ENCODE measurements around the gene DCAF17. TPM values are rescaled to one million over a fixed set of nuclear protein-coding genes. Genes with fewer than 3 reads are reported as not detected.
"Not testable (repeated sequence)": the region's sequence is repeated elsewhere in the genome, so short reads cannot be mapped to it uniquely, and the experiment has no call there.

DCAF17 gene
- total RNA-seq, 2 donors from 2014 or later: 8.2 to 16.9 TPM

DNA sequence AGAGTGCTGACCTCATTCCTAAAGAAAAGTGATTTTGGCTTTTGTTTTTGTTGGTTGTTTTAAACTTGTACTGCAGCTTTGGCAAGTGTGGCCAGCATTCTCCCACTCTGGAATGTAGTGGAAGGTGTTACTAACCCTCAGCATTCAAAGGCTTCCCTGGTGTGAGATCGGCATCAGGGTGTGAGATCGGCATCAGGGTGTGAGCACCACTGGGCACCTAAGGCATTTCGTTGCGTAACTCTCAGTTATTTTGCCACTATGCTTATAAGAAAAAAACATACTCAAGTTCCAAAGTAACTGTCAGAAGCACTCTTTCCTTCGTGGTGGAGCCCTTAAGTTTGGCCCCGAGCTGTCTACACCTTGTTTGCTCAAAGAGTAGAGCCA, 90.0 kb downstream of the DCAF17 start:
- H3K36me3 ChIP-seq (replicated peaks in 1 of 2; ENCODE audit: insufficient read depth in 1 of 2, low read depth in 2 of 2): no peaks in the 10 kb centered on the region
- H3K4me3 ChIP-seq: no peak overlapping the region
- WGBS, 2 donors: 20 to 27% methylated on average over 6 of the region's 6 CpGs
- no peaks in the 10 kb centered on the region for H3K9me3 ChIP-seq
- H3K4me1 ChIP-seq: peaks cover 26% of the 10 kb centered on the region
- intact Hi-C loops (cut with DNase I): no loop called here
- DNase-seq (no peak), ATAC-seq (no peak)
- peaks cover 0 to 4% of the 10 kb centered on the region in 2 donors for H3K27me3 ChIP-seq
- TF ChIP-seq POLR2A (IDR thresholded peaks at IDR 0.05): no peak
- TF ChIP-seq, protein P1, sequence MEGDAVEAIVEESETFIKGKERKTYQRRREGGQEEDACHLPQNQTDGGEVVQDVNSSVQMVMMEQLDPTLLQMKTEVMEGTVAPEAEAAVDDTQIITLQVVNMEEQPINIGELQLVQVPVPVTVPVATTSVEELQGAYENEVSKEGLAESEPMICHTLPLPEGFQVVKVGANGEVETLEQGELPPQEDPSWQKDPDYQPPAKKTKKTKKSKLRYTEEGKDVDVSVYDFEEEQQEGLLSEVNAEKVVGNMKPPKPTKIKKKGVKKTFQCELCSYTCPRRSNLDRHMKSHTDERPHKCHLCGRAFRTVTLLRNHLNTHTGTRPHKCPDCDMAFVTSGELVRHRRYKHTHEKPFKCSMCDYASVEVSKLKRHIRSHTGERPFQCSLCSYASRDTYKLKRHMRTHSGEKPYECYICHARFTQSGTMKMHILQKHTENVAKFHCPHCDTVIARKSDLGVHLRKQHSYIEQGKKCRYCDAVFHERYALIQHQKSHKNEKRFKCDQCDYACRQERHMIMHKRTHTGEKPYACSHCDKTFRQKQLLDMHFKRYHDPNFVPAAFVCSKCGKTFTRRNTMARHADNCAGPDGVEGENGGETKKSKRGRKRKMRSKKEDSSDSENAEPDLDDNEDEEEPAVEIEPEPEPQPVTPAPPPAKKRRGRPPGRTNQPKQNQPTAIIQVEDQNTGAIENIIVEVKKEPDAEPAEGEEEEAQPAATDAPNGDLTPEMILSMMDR (IDR thresholded peaks at IDR 0.05): no peak
- H3K27ac ChIP-seq: peak overlapping the region in 2 of 4 donors; percentile 31 to 74

DNA sequence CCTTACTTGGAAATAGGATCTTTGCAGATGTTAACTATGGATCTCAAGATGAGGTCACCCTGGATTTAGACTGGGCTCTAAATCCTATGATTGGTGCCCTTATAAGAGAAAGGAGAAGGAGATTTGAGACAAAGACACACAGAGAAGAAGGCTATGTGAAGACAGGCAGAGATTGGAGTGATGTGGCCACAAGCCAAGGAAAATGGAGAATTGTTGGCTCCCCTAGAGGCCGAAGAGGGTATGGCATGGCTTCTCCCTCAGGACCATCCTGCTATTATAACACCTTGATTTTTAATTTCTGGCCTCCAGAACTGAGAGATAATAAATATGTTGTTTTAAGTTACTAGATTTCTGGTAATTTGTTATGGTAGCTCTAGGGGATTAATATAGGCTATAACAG, 95.9 kb downstream of the DCAF17 start:
- Histone ChIP-seq H3K27ac (no peak overlapping the region), H3K27me3 (peaks cover 0 to 7% of the 10 kb centered on the region in 2 donors), H3K4me1 (no peaks in the 10 kb centered on the region), H3K9me3 (no peaks in the 10 kb centered on the region), H3K36me3 (replicated peaks in 1 of 2; ENCODE audit: insufficient read depth in 1 of 2, low read depth in 2 of 2) (no peaks in the 10 kb centered on the region), H3K4me3 (no peak overlapping the region)
- ATAC-seq (no peak), DNase-seq (no peak)
- intact Hi-C loops (cut with DNase I): no loop called here
- TF ChIP-seq, protein P1 (IDR thresholded peaks at IDR 0.05): peak in 2 of 7 experiments; percentile 22 to 31
- TF ChIP-seq POLR2A (IDR thresholded peaks at IDR 0.05): no peak
- WGBS, 2 donors: 48 to 77% methylated on average over 1 of the region's 1 CpG

DNA sequence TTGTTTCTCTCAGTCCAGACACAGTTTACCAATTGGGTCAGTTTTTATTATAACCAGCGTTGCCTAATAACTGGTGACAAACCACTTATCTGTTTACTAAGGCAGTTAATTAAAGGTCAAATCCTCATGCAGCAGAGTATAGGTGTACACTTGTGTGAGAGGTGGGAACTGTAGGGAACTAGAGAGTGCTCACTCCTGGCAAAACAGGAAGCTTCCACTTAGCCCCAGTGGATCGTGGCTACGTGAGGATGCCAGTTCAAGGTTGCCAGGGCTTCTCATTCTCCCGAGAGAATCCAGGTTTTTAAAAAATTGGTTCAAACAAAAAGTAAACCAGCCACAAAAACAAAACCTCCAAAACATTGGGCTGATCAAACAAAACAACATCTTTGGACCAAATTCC, 96.4 kb downstream of the DCAF17 start:
- no peak for ATAC-seq
- WGBS, 2 donors: 68 to 70% methylated on average over 4 of the region's 4 CpGs

DNA sequence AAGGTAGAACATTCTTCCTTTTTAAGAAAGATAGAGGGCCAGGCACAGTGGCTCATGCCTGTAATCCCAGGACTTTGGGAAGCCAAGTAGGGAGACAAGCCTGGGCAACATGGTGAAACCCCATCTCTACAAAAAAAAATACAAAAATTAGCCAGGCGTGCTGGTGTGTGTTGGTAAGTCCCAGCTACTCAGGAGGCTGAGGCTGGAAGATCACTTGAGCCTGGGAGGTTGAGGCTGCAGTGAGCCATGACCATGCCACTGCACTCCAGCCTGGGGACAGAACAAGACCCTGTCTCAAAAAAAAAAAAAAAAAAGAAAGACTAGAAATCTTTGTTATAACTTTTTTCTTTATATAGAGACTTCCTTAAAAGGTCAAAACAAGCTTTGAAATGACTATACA, 96.8 kb downstream of the DCAF17 start:
- H3K4me3 ChIP-seq; intact Hi-C loops (cut with DNase I); H3K9me3 ChIP-seq; H3K27ac ChIP-seq; H3K4me1 ChIP-seq; H3K27me3 ChIP-seq; ATAC-seq; DNase-seq; H3K36me3 ChIP-seq (replicated peaks in 1 of 2; ENCODE audit: insufficient read depth in 1 of 2, low read depth in 2 of 2): not testable (repeated sequence)
- 64 to 75% methylated on average over 1 of the region's 1 CpG for WGBS, 2 donors

More for the DNA sequence above, 96.4 kb downstream of the DCAF17 start:
- Histone ChIP-seq H3K36me3 (replicated peaks in 1 of 2; ENCODE audit: insufficient read depth in 1 of 2, low read depth in 2 of 2) (no peaks in the 10 kb centered on the region), H3K27me3 (peaks cover 0 to 7% of the 10 kb centered on the region in 2 donors), H3K4me1 (no peaks in the 10 kb centered on the region), H3K9me3 (no peaks in the 10 kb centered on the region), H3K4me3 (no peak overlapping the region), H3K27ac (no peak overlapping the region)
- intact Hi-C loops (cut with DNase I): no loop called here
- TF ChIP-seq, protein P1 (IDR thresholded peaks at IDR 0.05): no peak
- TF ChIP-seq POLR2A (IDR thresholded peaks at IDR 0.05): no peak
- no peak for DNase-seq

DNA sequence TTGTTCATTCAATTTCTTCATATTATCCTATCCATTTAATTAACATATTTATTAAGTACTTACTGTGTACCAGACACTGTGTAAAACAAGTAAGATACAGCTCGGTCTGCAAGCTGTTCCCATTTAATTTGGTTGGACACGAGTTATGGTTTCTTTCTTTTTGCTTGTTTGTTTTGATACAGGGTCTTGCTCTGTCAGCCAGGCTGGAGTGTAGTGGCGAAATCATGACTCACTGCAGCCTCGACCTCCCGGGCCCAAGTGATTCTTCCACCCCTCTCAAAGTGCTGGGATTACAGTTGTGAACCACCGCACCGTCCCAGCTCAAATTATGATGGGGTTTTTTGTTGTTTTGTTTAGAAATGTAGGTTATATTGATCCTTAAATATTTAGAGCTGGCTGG, 97.3 kb downstream of the DCAF17 start:
- H3K27ac ChIP-seq: no peak overlapping the region
- peaks cover 0 to 7% of the 10 kb centered on the region in 2 donors for H3K27me3 ChIP-seq
- no peak for TF ChIP-seq POLR2A (IDR thresholded peaks at IDR 0.05)
- TF ChIP-seq, protein P1 (IDR thresholded peaks at IDR 0.05): no peak
- WGBS, 2 donors: 52 to 61% methylated on average over 7 of the region's 7 CpGs
- H3K4me1 ChIP-seq: no peaks in the 10 kb centered on the region
- intact Hi-C loops (cut with DNase I): no loop called here
- ATAC-seq (no peak), DNase-seq (peak in 2 of 4 donors; percentile 17 to 23)
- H3K9me3 ChIP-seq: no peaks in the 10 kb centered on the region
- no peak overlapping the region for H3K4me3 ChIP-seq
- no peaks in the 10 kb centered on the region for H3K36me3 ChIP-seq (replicated peaks in 1 of 2; ENCODE audit: insufficient read depth in 1 of 2, low read depth in 2 of 2)

Measured in body of pancreas (tissue), 4 donors.